Mesodermal cell (in vitro differentiated cells): ENCODE measurements around the gene MCTP1.

Experiments used
- H3K27ac ChIP-seq: 2 replicates; pipeline ENCODE4 v1.7.0; 2013; ENCODE audit warnings: mild to moderate bottlenecking, low read depth, low read length, moderate library complexity; ENCODE audit not compliant: severe bottlenecking
- H3K36me3 ChIP-seq: 2 replicates; pipeline ENCODE4 v1.7.1; 2013; ENCODE audit warnings: mild to moderate bottlenecking, low read length, moderate library complexity; ENCODE audit not compliant: control insufficient read depth, insufficient read depth
- H3K4me1 ChIP-seq: one replicate; pipeline ENCODE4 v1.7.1; 2013; ENCODE audit warnings: mild to moderate bottlenecking, low read length; ENCODE audit not compliant: insufficient read depth, control insufficient read depth, poor library complexity, severe bottlenecking
- H3K4me3 ChIP-seq: 2 replicates; pipeline ENCODE4 v1.7.0; 2013; ENCODE audit warnings: low read length, control low read depth, mild to moderate bottlenecking; ENCODE audit not compliant: insufficient read depth, poor library complexity, severe bottlenecking; ENCODE audit errors: extremely low read depth
- H3K9me3 ChIP-seq: 2 replicates; pipeline ENCODE4 v1.7.1; 2013; ENCODE audit warnings: mild to moderate bottlenecking, low read length, moderate library complexity; ENCODE audit not compliant: control insufficient read depth
- WGBS, 2 experiments: methylation state at CpG; one replicate each; pipeline ENCODE4 v1.1.5; 2013; ENCODE audit warnings: missing lambda C conversion rate in 2 of 2; ENCODE audit not compliant: insufficient coverage in 2 of 2; 5-methylcytosine and 5-hydroxymethylcytosine counted together

The MCTP1 gene

DNA sequence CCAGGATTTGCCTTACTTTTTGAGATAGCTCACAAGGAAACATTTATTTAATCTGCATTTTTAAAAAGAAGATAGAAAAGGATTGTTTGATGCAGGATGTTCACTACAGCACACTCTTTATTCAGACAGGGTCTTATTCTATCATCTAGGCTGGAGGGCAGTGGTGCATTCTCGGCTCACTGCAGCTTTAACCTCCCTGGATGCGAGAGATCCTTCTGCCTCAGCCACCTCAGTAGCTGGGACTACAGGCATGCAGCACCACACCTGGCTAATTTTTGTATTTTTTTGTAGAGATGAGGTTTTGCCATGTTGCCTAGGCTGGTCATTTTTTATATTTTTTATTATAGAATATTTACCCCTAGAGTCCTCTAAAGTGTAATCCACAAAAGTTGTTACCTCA lies 221.4 kb downstream of the MCTP1 start:
- Histone ChIP-seq H3K4me3 (no peak overlapping the region), H3K9me3 (no peaks in the 10 kb centered on the region)
- WGBS, 2 experiments, result 90 to 100% methylated on average over 1 to 2 of the region's 2 CpGs

DNA sequence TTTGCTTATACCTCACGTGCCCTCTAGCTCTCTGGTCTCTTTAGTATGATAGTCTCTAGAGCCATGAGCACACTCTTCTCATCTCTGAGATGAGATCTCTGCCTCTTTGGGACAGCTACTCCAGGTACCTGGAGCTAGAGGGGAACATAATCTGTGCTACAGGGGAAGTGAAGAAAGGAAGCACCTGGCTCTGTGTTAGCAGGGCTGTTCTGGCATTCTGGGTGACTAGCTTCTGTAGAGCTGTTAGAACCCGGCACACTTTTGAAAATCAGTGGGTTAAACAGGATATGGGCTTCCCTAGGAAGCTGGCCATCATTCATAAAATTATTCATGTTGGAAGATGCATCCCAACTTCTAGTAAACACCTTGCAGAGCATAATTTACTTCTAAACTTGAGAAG lies 224.8 kb downstream of the MCTP1 start:
- no peak overlapping the region for H3K4me3 ChIP-seq
- no peaks in the 10 kb centered on the region for H3K36me3 ChIP-seq
- no peaks in the 10 kb centered on the region for H3K4me1 ChIP-seq
- no peak overlapping the region for H3K27ac ChIP-seq
- H3K9me3 ChIP-seq, result no peaks in the 10 kb centered on the region
- 100% methylated on average over 1 of the region's 2 CpGs for WGBS, 2 experiments

More for the DNA sequence above, 221.4 kb downstream of the MCTP1 start:
- Histone ChIP-seq H3K4me1 (no peaks in the 10 kb centered on the region), H3K36me3 (no peaks in the 10 kb centered on the region), H3K27ac (no peak overlapping the region)

DNA sequence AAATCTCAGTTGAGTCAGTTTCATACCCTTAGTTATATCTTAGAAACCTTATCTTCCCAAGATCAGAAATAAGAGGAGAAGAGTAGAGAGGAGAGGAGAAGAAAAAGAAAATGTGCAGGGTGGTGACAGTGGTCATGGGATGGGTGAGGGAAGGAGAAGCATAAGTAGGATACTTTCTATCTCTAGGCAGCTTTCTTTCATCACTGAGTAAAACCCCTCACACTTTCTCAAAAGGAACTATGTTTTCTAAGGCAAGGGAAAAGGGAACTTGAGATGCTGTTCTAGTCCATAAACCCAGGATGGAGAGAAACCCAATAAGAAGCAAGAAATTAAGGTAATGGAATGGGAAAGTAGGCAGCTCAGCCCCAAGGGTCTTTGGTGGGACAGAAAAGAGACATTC lies 225.3 kb downstream of the MCTP1 start:
- Histone ChIP-seq H3K36me3 (no peaks in the 10 kb centered on the region), H3K9me3 (no peaks in the 10 kb centered on the region), H3K27ac (no peak overlapping the region), H3K4me3 (no peak overlapping the region), H3K4me1 (no peaks in the 10 kb centered on the region)

DNA sequence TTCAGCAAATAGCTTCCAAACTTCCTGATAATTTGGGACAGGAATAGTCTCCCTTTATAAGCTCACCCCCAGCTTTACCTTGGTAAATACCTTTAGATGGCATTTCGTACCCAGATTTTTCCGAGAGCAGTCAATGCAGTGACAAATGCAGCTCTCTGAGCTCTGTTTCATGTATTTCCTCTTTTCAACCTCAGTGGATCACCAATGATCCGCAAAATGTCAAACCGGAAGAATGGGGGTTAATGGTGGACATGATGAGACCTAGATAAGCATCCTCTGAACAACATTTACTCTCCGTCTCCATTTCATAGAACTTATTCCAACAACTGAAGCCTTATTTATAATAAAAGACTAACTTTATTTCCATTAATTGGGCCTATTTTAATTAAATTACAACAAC lies 227.3 kb downstream of the MCTP1 start:
- H3K4me1 ChIP-seq, result no peaks in the 10 kb centered on the region
- no peaks in the 10 kb centered on the region for H3K36me3 ChIP-seq
- H3K27ac ChIP-seq, result no peak overlapping the region
- 100% methylated on average over 2 to 3 of the region's 5 CpGs for WGBS, 2 experiments
- no peaks in the 10 kb centered on the region for H3K9me3 ChIP-seq
- no peak overlapping the region for H3K4me3 ChIP-seq

DNA sequence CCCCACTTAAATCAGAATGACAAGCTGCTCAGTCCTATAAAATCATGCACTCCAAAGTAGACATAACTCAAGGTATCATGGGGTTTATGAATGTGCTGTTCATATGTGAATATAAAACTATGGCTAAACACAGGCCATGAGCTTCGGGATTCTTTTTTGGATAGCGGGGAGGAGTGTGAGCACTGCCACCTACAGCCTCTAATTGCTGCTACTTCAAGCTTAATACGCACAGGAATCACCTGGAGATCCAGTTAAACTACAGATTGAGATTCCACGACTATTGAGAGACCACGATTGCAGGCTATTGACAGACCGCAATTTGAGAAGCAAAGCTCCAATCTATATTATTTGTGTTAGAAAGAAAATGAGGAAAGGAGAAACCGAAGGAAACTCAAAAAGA lies 231.6 kb downstream of the MCTP1 start:
- no peaks in the 10 kb centered on the region for H3K4me1 ChIP-seq
- H3K36me3 ChIP-seq, result no peaks in the 10 kb centered on the region
- H3K9me3 ChIP-seq, result no peaks in the 10 kb centered on the region
- no peak overlapping the region for H3K4me3 ChIP-seq
- 90 to 92% methylated on average over 2 to 5 of the region's 7 CpGs for WGBS, 2 experiments
- no peak overlapping the region for H3K27ac ChIP-seq

DNA sequence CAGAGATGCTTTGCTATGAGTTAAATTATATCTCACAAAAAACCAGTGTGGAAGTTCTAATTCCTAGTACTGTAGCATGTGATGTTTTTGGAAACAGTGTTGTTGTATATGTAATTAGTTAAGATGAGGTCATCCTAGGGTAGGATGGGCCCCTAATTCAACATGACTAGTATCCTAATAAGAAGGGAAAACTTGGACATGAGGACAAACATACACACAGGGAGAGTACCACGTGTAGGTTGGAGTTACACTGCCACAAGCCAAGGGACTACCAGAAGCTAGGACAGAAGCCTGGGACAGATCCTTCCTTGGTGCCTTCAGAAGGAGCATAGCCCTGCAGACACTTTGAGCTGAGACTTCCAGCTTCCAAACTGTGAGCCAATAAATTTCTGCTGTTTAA lies 234.2 kb downstream of the MCTP1 start:
- Histone ChIP-seq H3K4me3 (no peak overlapping the region), H3K9me3 (no peaks in the 10 kb centered on the region), H3K27ac (no peak overlapping the region), H3K4me1 (no peaks in the 10 kb centered on the region), H3K36me3 (no peaks in the 10 kb centered on the region)
- WGBS, 2 experiments, result 64 to 100% methylated on average over 1 of the region's 1 CpG

DNA sequence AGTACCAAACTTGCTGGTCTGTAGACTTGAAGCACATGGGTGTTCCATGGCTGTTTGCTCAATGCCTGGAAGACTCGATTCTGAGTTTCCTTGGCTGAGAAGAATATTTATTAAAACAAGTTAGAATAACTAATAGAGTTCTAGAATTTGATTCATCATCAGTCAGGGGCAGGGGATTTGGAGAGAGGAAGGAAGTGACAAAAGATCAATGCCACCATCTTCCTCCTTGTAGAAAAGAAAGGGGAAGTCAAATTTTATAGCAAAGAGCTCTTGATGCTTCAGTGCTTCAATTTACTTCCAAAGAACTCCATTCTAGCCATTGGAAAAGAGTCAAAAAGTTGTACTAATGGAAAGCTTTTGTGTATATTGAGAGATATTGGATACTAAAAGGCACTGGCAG lies 236.3 kb downstream of the MCTP1 start:
- H3K4me3 ChIP-seq, result no peak overlapping the region
- H3K4me1 ChIP-seq, result no peaks in the 10 kb centered on the region
- no peak overlapping the region for H3K27ac ChIP-seq
- H3K36me3 ChIP-seq, result no peaks in the 10 kb centered on the region
- WGBS, 2 experiments, result no CpG with 5 or more reads among the region's 1 CpG
- no peaks in the 10 kb centered on the region for H3K9me3 ChIP-seq

DNA sequence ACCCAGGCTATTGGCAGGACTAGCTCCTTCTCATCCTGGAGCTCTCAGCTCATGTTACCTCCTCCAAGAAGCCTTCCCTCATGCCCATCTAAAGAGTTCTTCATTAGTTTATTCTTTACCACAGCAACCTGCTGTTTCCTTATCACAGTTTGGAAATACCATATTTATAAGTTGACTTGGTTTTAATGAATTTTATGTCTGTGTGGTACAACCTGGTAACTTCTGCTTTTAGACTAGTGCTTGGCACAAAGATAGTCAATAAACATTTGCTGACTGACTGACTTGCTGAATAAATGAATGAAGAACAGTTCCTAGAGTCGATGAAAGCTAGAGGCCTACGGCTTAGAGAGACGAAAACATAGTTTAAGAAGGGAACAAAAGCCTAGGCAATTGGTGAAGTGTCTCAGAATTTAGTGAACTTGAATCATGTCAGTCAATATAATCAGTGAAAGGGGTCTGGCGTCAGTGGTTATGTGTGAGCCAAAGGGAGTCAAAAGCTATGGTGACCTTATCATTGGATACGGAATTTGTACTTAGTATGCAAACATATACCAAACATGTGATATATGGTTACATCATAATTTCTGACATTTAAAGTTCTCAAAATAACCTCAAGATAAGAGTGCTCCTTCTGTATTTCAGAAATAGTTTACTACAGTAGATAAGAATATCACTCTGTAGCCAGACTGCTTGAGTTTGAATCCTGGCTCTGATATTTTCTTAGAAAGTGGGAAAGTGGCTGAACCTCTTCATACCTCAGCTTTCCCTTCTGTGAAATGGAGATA lies 239.5 kb downstream of the MCTP1 start:
- H3K9me3 ChIP-seq, result no peaks in the 10 kb centered on the region

DNA sequence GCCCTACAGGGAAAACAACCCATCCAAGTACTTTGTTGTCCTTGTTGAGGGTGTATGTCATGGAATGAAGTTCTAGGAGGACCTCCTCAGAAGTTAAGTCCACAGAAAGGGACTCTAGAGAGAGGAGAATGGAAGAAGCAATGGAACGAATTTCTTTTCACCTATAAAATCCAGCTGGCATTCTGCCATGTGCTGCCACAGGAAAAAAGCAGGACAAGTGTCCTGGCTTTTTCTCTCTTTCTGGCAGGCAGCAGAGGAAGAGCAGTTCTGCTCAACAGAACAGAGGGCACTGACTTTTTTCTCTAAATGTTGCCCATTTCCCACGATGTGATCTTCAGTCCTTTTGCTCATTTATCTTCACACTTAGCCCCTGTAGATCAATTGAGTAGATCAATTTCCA lies 240.8 kb downstream of the MCTP1 start:
- Histone ChIP-seq H3K9me3 (no peaks in the 10 kb centered on the region), H3K4me1 (no peaks in the 10 kb centered on the region), H3K36me3 (no peaks in the 10 kb centered on the region), H3K27ac (no peak overlapping the region), H3K4me3 (no peak overlapping the region)
- 71 to 79% methylated on average over 1 to 2 of the region's 2 CpGs for WGBS, 2 experiments

More for the DNA sequence above, 239.5 kb downstream of the MCTP1 start:
- Histone ChIP-seq H3K27ac (no peak overlapping the region), H3K36me3 (no peaks in the 10 kb centered on the region), H3K4me3 (no peak overlapping the region), H3K4me1 (no peaks in the 10 kb centered on the region)
- WGBS, 2 experiments, result 80 to 86% methylated on average over 2 to 3 of the region's 5 CpGs

DNA sequence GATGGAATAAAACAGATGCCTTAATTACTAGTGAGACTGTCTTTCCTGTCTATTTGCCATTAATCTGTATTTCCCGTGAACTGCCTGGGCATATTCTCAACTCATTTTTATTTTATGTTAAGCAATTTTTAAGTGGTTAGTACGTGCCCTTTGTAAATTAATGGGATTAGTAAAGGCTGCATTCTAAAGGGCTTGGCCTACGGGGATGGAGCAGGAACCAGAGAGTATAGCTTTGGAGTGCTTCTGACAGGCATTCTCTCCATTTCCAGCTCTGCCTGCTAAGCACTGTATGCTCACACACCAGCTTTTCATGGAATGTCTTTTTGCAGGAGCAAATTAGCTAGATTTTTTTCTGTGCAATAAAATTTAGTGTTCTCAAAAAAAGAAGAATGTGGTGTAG lies 241.2 kb downstream of the MCTP1 start:
- no peaks in the 10 kb centered on the region for H3K36me3 ChIP-seq
- no peaks in the 10 kb centered on the region for H3K4me1 ChIP-seq
- no peak overlapping the region for H3K4me3 ChIP-seq
- WGBS, 2 experiments, result 83% methylated on average over 1 of the region's 3 CpGs; no CpG with 5 or more reads in 1 of the 2 experiments
- H3K27ac ChIP-seq, result no peak overlapping the region
- no peaks in the 10 kb centered on the region for H3K9me3 ChIP-seq

DNA sequence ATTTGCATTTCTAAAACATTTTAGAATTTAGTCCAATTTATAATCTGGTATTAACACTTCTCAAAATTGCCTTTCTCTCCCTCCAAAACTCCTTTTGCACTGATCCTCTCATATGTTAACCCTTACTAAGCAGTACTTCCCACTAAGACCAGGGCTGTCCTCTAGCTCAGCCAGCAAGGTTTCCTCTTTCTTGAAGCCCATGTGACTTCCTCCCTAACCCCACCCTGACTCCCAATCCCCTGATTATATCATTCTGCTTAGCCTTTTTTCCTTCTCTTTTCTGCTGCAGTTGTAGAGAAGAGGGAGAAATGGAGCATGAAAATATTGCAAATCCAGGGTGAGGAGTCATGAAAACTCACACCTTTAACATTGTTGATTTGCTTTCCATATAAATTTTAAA lies 241.7 kb downstream of the MCTP1 start:
- H3K4me1 ChIP-seq, result no peaks in the 10 kb centered on the region
- no peaks in the 10 kb centered on the region for H3K9me3 ChIP-seq
- no peak overlapping the region for H3K27ac ChIP-seq
- no peaks in the 10 kb centered on the region for H3K36me3 ChIP-seq
- H3K4me3 ChIP-seq, result no peak overlapping the region
